ENCODE measurements around the gene ASB7.

DNA sequence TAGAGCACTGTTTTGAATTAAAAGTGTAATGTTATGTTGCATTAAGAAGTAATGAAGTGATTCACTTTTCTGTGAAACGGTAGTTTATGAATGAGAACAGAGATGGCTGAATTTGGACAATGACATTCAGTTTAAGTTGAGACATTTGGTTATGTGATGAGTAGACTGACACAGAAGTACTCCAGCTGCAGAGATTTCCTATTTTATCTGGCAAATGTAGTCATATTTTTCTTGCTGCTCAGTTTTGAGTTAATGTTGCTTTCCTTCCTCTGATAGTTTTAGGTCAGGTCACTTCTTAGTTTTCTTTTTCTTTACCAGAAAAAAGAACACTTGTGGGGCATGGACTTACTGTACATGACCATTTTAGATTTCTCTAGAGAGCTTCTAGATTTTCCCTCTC, 51.2 kb downstream of the ASB7 start:
- TF ChIP-seq POLR2AphosphoS5 (IDR thresholded peaks at IDR 0.05; ENCODE audit: low read depth, low read length) (no peak), TAF1 (IDR thresholded peaks at IDR 0.05; ENCODE audit: borderline replicate concordance, insufficient read depth, low read length) (no peak)
